K562 (cell line): ENCODE results near the gene PGAM2.

Experiments used
- CHD4 ChIP-seq: fragments of 200-600 bp; sonication (generic); IDR thresholded peaks from 3 replicates; pipeline ENCODE4 v1.6.1; 2012; ENCODE audit warnings: low read depth, mild to moderate bottlenecking, mixed read lengths, low read length, inconsistent platforms; ENCODE audit not compliant: insufficient read depth, insufficient replicate concordance, poor library complexity, severe bottlenecking
- CTCF ChIP-seq, 3 experiments: IDR thresholded peaks in 2 of 3; conservative IDR thresholded peaks in 1 of 3; 2 replicates each; pipeline ENCODE4 v1.5.1; 2011 to 2012; ENCODE audit warnings: low read length in 3 of 3, mild to moderate bottlenecking in 3 of 3, control low read depth in 2 of 3, improper control_type of control experiment in 1 of 3, inconsistent platforms in 1 of 3, low read depth in 1 of 3, mixed read lengths in 1 of 3, moderate library complexity in 1 of 3; ENCODE audit not compliant: insufficient read depth in 2 of 3
- ESRRA ChIP-seq: fragments of 450-650 bp; IDR thresholded peaks from 2 replicates; pipeline ENCODE4 v1.6.1; 2014; ENCODE audit warnings: low read depth, mild to moderate bottlenecking, moderate library complexity, borderline replicate concordance
- ESRRB ChIP-seq: fragments of 250-450 bp; sonication (Bioruptor Pico); IDR thresholded peaks from 2 replicates; pipeline ENCODE4 v1.5.0; 2020; ENCODE audit warnings: mild to moderate bottlenecking, moderate library complexity, borderline replicate concordance
- MAZ ChIP-seq, 2 experiments: fragments of 450-650 bp in 1 of 2; sonication (generic) in 1 of 2; formaldehyde crosslinking; IDR thresholded peaks in 1 of 2; conservative IDR thresholded peaks in 1 of 2; 2 replicates each; pipeline versions ENCODE4 v1.4.0 to v1.5.0; 2020; ENCODE audit warnings: mild to moderate bottlenecking in 1 of 2, missing genetic modification reagents in 1 of 2
- MXI1 ChIP-seq: IDR thresholded peaks from 2 replicates; pipeline ENCODE4 v1.6.1; 2011; ENCODE audit warnings: low read depth, mild to moderate bottlenecking, improper control_type of control experiment, low read length
- MYNN ChIP-seq, 2 experiments: sonication (generic); formaldehyde crosslinking in 1 of 2; IDR thresholded peaks; 2 replicates each; pipeline versions ENCODE4 v1.5.0 to v1.6.1; 2016 to 2020; ENCODE audit warnings: antibody characterized with exemption in 1 of 2, missing genetic modification reagents in 1 of 2
- TF ChIP-seq, protein P1 (sequence below): sonication (generic); formaldehyde crosslinking; IDR thresholded peaks from 2 replicates; pipeline ENCODE4 v1.8.0; 2022; ENCODE audit warnings: missing genetic modification reagents, mild to moderate bottlenecking, moderate library complexity, borderline replicate concordance

- TF ChIP-seq CTCF (IDR thresholded peaks at IDR 0.05 in 2 of 3, conservative IDR thresholded peaks at IDR 0.05 in 1 of 3; ENCODE audit: insufficient read depth in 2 of 3, low read depth in 1 of 3, low read length in 3 of 3) (no peak), ESRRA (no peak), MYNN (IDR thresholded peaks at IDR 0.05) (no peak), MYNN (CRISPR knock-in tag; IDR thresholded peaks at IDR 0.05) (no peak), ESRRB (no peak), CHD4 (no peak), MXI1 (no peak), MAZ (CRISPR knock-in tag; conservative IDR thresholded peaks at IDR 0.05 in 1 of 2, IDR thresholded peaks at IDR 0.05 in 1 of 2) (no peak)
- TF ChIP-seq, protein P1, sequence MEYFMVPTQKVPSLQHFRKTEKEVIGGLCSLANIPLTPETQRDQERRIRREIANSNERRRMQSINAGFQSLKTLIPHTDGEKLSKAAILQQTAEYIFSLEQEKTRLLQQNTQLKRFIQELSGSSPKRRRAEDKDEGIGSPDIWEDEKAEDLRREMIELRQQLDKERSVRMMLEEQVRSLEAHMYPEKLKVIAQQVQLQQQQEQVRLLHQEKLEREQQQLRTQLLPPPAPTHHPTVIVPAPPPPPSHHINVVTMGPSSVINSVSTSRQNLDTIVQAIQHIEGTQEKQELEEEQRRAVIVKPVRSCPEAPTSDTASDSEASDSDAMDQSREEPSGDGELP (CRISPR knock-in tag): no peak
Observed at GRCh38 chr7:44074349-44074695, 9.0 kb upstream of the PGAM2 start.
